HCT116 (cell line): ENCODE data around the gene UGT2B7. TPM values are rescaled to one million over a fixed set of nuclear protein-coding genes. Genes with fewer than 3 reads are reported as not detected.

Experiments
- ATAC-seq: fragments of 200-7000 bp; cut with Tn5 transposase; 2 replicates; pipeline ENCODE4 v1.9.1; 2020; ENCODE audit warnings: mild to moderate bottlenecking, moderate library complexity
- BruUV-seq: library from RNA; stranded (reverse); fragments of 400-500 nt; replicated peaks from 2 replicates; lab custom pipeline; 2021; lab: Mats Ljungman, UMichigan
- CTCF ChIA-PET: fragments of 300-600 bp; sonication (Branson Sonifier 250); formaldehyde crosslinking; loops from one replicate; lab custom pipeline; 2021; ENCODE audit warnings: antibody characterized with exemption; lab: Charles Lee
- POLR2A ChIA-PET: fragments of 300-600, 350-600 bp; sonication (Branson Sonifier 250); formaldehyde crosslinking; loops from one replicate; lab custom pipeline; 2021; ENCODE audit warnings: antibody characterized with exemption; lab: Charles Lee
- RAD21 ChIA-PET, 2 experiments: fragments of 300-600 bp; sonication (Branson Sonifier 250); formaldehyde crosslinking; loops; one replicate each; lab custom pipeline; 2023; ENCODE audit warnings: low total read pairs in 2 of 2; ENCODE audit not compliant: uncharacterized antibody in 2 of 2, unreplicated experiment in 2 of 2, low non-redundant PET in 1 of 2; lab: Charles Lee
- DNase-seq: peaks from one replicate; pipeline ENCODE4 v3.0.0-alpha.2; 2010; ENCODE audit warnings: low read depth, low spot score
- H2AFZ ChIP-seq: fragments of 200-600 bp; shearing (Covaris generic), sonication (generic); 2 replicates; pipeline ENCODE4 v1.6.1; 2017; ENCODE audit warnings: low read depth, mixed run types, mixed read lengths, antibody characterized with exemption, low read length; ENCODE audit not compliant: poor library complexity, severe bottlenecking
- H3K27ac ChIP-seq: 2 replicates; pipeline ENCODE4 v1.5.1; 2012; ENCODE audit warnings: low read depth, low read length
- H3K27me3 ChIP-seq: fragments of 200-600 bp; sonication (generic); 2 replicates; pipeline ENCODE4 v1.6.1; 2016; ENCODE audit warnings: mixed run types, low read length, mixed read lengths; ENCODE audit not compliant: insufficient read depth
- H3K36me3 ChIP-seq, 2 experiments: fragments of 200-500 bp in 1 of 2; fragments of 200-600 bp in 1 of 2; sonication (Bioruptor generic) in 1 of 2; sonication (generic) in 1 of 2; 2 replicates each; pipeline versions ENCODE4 v1.5.1 to v1.6.1; 2014 to 2016; ENCODE audit warnings: low read length in 2 of 2, inconsistent platforms in 1 of 2, mixed read lengths in 1 of 2, mixed run types in 1 of 2; ENCODE audit not compliant: insufficient read depth in 2 of 2, control insufficient read depth in 1 of 2
- H3K4me1 ChIP-seq, 2 experiments: fragments of 200-600 bp in 1 of 2; sonication (generic) in 1 of 2; 2 replicates each; pipeline versions ENCODE4 v1.5.1 to v1.6.1; 2012 to 2017; ENCODE audit warnings: low read length in 2 of 2, inconsistent platforms in 1 of 2, mild to moderate bottlenecking in 1 of 2, mixed read lengths in 1 of 2, mixed run types in 1 of 2, moderate library complexity in 1 of 2; ENCODE audit not compliant: insufficient read depth in 2 of 2, control insufficient read depth in 1 of 2
- H3K4me2 ChIP-seq: fragments of 200-600 bp; sonication (generic); 2 replicates; pipeline ENCODE4 v1.6.1; 2017; ENCODE audit warnings: mixed run types, low read length, mixed read lengths
- H3K4me3 ChIP-seq, 2 experiments: fragments of 200-600 bp in 1 of 2; sonication (generic) in 1 of 2; replicated peaks in 1 of 2; 2 replicates each; pipeline ENCODE4 v1.5.1; 2011 to 2016; ENCODE audit warnings: low read length in 2 of 2, control low read depth in 1 of 2, low read depth in 1 of 2, mild to moderate bottlenecking in 1 of 2, mixed read lengths in 1 of 2, mixed run types in 1 of 2
- H3K79me2 ChIP-seq: fragments of 200-600 bp; sonication (generic); 2 replicates; pipeline ENCODE4 v1.6.1; 2017; ENCODE audit warnings: mild to moderate bottlenecking, mixed run types, low read length, moderate library complexity, mixed read lengths; ENCODE audit not compliant: insufficient read depth
- H3K9ac ChIP-seq: fragments of 200-600 bp; sonication (generic); 2 replicates; pipeline ENCODE4 v1.6.1; 2016; ENCODE audit warnings: low read length, mixed read lengths
- H3K9me2 ChIP-seq: fragments of 200-600 bp; sonication (generic), shearing (Covaris generic); 2 replicates; pipeline ENCODE4 v1.6.1; 2017; ENCODE audit warnings: mixed run types, mild to moderate bottlenecking, moderate library complexity; ENCODE audit not compliant: insufficient read depth
- H3K9me3 ChIP-seq, 2 experiments: fragments of 200-500 bp in 1 of 2; fragments of 200-600 bp in 1 of 2; sonication (Bioruptor generic) in 1 of 2; sonication (generic) in 1 of 2; 2 replicates each; pipeline ENCODE4 v1.6.1; 2014 to 2017; ENCODE audit warnings: low read length in 2 of 2, mixed read lengths in 2 of 2, inconsistent platforms in 1 of 2, low read depth in 1 of 2, mild to moderate bottlenecking in 1 of 2, mixed run types in 1 of 2, moderate library complexity in 1 of 2; ENCODE audit not compliant: control insufficient read depth in 1 of 2, insufficient read depth in 1 of 2
- H4K20me1 ChIP-seq: fragments of 200-600 bp; sonication (generic), shearing (Covaris generic); 2 replicates; pipeline ENCODE4 v1.6.1; 2017; ENCODE audit warnings: mixed run types, mild to moderate bottlenecking, moderate library complexity; ENCODE audit not compliant: insufficient read depth
- CBX3 ChIP-seq: IDR thresholded peaks from 2 replicates; pipeline ENCODE4 v1.6.1; 2012; ENCODE audit warnings: low read depth
- CEBPB ChIP-seq: IDR thresholded peaks from 2 replicates; pipeline ENCODE4 v1.6.1; 2012; ENCODE audit warnings: low read depth
- EGR1 ChIP-seq: IDR thresholded peaks from 2 replicates; pipeline ENCODE4 v1.6.1; 2012; ENCODE audit warnings: low read depth
- ELF1 ChIP-seq: IDR thresholded peaks from 2 replicates; pipeline ENCODE4 v1.6.1; 2012; ENCODE audit warnings: low read depth, borderline replicate concordance
- EZH2 ChIP-seq: fragments of 200-600 bp; sonication (generic); IDR thresholded peaks from 2 replicates; pipeline ENCODE4 v1.6.1; 2017; ENCODE audit warnings: antibody characterized with exemption, mixed run types
- EZH2phosphoT487 ChIP-seq: fragments of 200-600 bp; IDR thresholded peaks from 2 replicates; pipeline ENCODE4 v1.6.1; 2018; ENCODE audit warnings: antibody characterized with exemption, borderline replicate concordance
- POLR2A ChIP-seq: IDR thresholded peaks from 2 replicates; pipeline ENCODE4 v1.7.0; 2011; ENCODE audit warnings: borderline replicate concordance; ENCODE audit not compliant: insufficient read depth, insufficient read length; ENCODE audit errors: extremely low read depth
- POLR2AphosphoS5 ChIP-seq: IDR thresholded peaks from 2 replicates; pipeline ENCODE4 v1.6.1; 2011; ENCODE audit warnings: mild to moderate bottlenecking, low read depth, low read length, moderate library complexity
- SIN3A ChIP-seq: IDR thresholded peaks from 2 replicates; pipeline ENCODE4 v1.6.1; 2012; ENCODE audit warnings: low read depth
- SP1 ChIP-seq: IDR thresholded peaks from 2 replicates; pipeline ENCODE4 v1.6.1; 2012; ENCODE audit warnings: low read depth
- SRF ChIP-seq: IDR thresholded peaks from 2 replicates; pipeline ENCODE4 v1.6.1; 2012; ENCODE audit warnings: low read depth
- TCF7L2 ChIP-seq: IDR thresholded peaks from 2 replicates; pipeline ENCODE4 v1.7.0; 2011; ENCODE audit warnings: borderline replicate concordance, inconsistent platforms; ENCODE audit not compliant: insufficient read depth, insufficient read length; ENCODE audit errors: extremely low read depth
- YY1 ChIP-seq: IDR thresholded peaks from 2 replicates; pipeline ENCODE4 v1.6.1; 2011; ENCODE audit warnings: low read length, low read depth, moderate library complexity, mild to moderate bottlenecking; ENCODE audit not compliant: insufficient replicate concordance; ENCODE audit errors: extremely low read depth
- ZFX ChIP-seq: fragments of 450-650 bp; IDR thresholded peaks from 2 replicates; pipeline ENCODE4 v1.6.1; 2017
- ZNF274 ChIP-seq: fragments of 200-500 bp; sonication (Bioruptor generic); IDR thresholded peaks from 2 replicates; pipeline ENCODE4 v1.6.1; 2014; ENCODE audit warnings: mild to moderate bottlenecking, low read depth, low read length, inconsistent platforms
- intact Hi-C: fragments of 100-400 bp; cut with micrococcal nuclease; formaldehyde crosslinking; loops from 2 replicates; pipeline ENCODE4 v1.10.0; 2022
- total RNA-seq: library from RNA; stranded (reverse); gene quantifications from one replicate; pipeline ENCODE4 v1.2.1, GENCODE V29; 2021; ENCODE audit not compliant: unreplicated experiment
- TF ChIP-seq, protein P1 (sequence below): IDR thresholded peaks from 2 replicates; pipeline ENCODE4 v1.6.1; 2012; ENCODE audit warnings: low read depth
- TF ChIP-seq, protein P2 (sequence below), 3 experiments: fragments of 200-600 bp in 1 of 3; sonication (generic) in 1 of 3; IDR thresholded peaks in 2 of 3; conservative IDR thresholded peaks in 1 of 3; 2 replicates each; pipeline ENCODE4 v1.5.1; 2012 to 2017; ENCODE audit warnings: low read depth in 2 of 3, low read length in 2 of 3, antibody characterized with exemption in 1 of 3, borderline replicate concordance in 1 of 3, control low read depth in 1 of 3, mild to moderate bottlenecking in 1 of 3, mixed read lengths in 1 of 3, mixed run types in 1 of 3, moderate library complexity in 1 of 3; ENCODE audit not compliant: insufficient read depth in 1 of 3

Gene UGT2B7
- total RNA-seq, 1 experiment from 2014 or later: not detected

DNA sequence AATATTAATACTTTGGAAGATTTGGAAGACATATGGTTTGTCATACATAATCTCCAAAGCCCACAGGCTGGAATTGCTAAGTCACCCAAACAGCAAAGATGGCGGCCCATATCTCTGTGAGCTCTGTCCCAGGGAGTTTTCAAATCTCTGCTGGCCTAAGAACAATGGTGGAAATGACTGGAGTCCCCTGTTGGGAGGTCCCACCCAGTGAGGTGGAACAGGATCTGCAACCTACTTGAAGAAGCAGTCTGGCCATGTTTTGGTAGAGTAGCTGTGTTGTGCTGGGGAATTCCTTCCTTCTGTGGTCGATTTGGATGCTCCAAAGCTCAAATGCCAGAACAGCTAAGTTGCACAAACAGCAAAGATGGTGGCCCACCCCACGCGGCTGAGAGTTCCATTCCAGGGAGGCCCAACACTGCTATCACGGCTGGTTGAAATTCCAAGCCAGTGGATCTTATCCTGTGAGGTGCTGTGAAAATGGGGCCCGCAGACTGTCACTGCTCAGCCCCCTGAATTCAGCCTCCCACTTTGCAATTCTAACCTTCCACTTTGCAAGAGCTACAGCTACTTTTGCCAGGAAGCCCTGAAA, 3.2 kb upstream of the UGT2B7 start:
- DNase-seq: no peak
- ChIA-PET POLR2A (no interaction called here), RAD21 (no interaction called here), CTCF (no interaction called here)
- H3K79me2 ChIP-seq: no peaks in the 10 kb centered on the region
- no peak overlapping the region for H3K27ac ChIP-seq
- no TSS peak for BruUV-seq
- no peak for TF ChIP-seq EGR1
- no peak overlapping the region for H3K4me2 ChIP-seq
- H3K9me2 ChIP-seq: no peaks in the 10 kb centered on the region
- intact Hi-C loops: no loop called here
- no peaks in the 10 kb centered on the region for H3K27me3 ChIP-seq
- H3K9ac ChIP-seq: no peak overlapping the region
- no peaks in the 10 kb centered on the region for H3K36me3 ChIP-seq
- no peak overlapping the region for H2AFZ ChIP-seq
- no peaks in the 10 kb centered on the region for H4K20me1 ChIP-seq
- no peaks in the 10 kb centered on the region for H3K4me1 ChIP-seq
- no peaks in the 10 kb centered on the region for H3K9me3 ChIP-seq
- ATAC-seq: no peak
- no peak overlapping the region for H3K4me3 ChIP-seq

DNA sequence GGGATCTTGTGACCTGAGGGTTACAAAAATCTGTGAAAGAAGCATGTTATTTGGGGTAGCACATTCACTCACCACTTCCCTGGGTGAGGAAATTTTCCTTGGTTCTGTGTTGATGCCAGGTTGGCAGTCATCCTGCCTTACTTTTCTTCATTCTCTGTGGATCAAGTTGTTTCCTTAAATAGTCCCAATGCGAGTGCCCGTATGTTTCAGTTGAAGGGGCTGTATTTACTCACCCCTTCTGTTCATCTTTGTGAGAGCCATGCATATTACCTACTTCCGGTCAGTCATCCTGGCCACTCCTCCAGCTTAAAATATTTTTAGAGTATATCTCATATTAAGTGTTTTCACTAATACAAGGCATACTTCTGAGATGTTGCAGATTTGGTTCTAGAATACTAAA, 2.6 kb upstream of the UGT2B7 start:
- no peaks in the 10 kb centered on the region for H3K36me3 ChIP-seq
- BruUV-seq: no TSS peak
- H4K20me1 ChIP-seq: no peaks in the 10 kb centered on the region
- H3K9ac ChIP-seq: no peak overlapping the region
- H2AFZ ChIP-seq: no peak overlapping the region
- RAD21 ChIA-PET: no interaction called here
- intact Hi-C loops: no loop called here
- no peaks in the 10 kb centered on the region for H3K79me2 ChIP-seq
- H3K9me3 ChIP-seq: no peaks in the 10 kb centered on the region
- DNase-seq (no peak), ATAC-seq (no peak)
- H3K4me3 ChIP-seq: no peak overlapping the region
- no peaks in the 10 kb centered on the region for H3K27me3 ChIP-seq
- CTCF ChIA-PET: no interaction called here
- no peak overlapping the region for H3K4me2 ChIP-seq
- POLR2A ChIA-PET: no interaction called here
- H3K27ac ChIP-seq: no peak overlapping the region
- no peaks in the 10 kb centered on the region for H3K4me1 ChIP-seq
- H3K9me2 ChIP-seq: no peaks in the 10 kb centered on the region
- TF ChIP-seq EGR1 (no peak), CBX3 (no peak), ELF1 (no peak), POLR2A (no peak), CEBPB (no peak), SIN3A (no peak), ZFX (no peak), EZH2phosphoT487 (no peak), TCF7L2 (no peak), SP1 (no peak), SRF (no peak), YY1 (no peak), POLR2AphosphoS5 (no peak), EZH2 (no peak), ZNF274 (no peak)
- TF ChIP-seq, protein P1, sequence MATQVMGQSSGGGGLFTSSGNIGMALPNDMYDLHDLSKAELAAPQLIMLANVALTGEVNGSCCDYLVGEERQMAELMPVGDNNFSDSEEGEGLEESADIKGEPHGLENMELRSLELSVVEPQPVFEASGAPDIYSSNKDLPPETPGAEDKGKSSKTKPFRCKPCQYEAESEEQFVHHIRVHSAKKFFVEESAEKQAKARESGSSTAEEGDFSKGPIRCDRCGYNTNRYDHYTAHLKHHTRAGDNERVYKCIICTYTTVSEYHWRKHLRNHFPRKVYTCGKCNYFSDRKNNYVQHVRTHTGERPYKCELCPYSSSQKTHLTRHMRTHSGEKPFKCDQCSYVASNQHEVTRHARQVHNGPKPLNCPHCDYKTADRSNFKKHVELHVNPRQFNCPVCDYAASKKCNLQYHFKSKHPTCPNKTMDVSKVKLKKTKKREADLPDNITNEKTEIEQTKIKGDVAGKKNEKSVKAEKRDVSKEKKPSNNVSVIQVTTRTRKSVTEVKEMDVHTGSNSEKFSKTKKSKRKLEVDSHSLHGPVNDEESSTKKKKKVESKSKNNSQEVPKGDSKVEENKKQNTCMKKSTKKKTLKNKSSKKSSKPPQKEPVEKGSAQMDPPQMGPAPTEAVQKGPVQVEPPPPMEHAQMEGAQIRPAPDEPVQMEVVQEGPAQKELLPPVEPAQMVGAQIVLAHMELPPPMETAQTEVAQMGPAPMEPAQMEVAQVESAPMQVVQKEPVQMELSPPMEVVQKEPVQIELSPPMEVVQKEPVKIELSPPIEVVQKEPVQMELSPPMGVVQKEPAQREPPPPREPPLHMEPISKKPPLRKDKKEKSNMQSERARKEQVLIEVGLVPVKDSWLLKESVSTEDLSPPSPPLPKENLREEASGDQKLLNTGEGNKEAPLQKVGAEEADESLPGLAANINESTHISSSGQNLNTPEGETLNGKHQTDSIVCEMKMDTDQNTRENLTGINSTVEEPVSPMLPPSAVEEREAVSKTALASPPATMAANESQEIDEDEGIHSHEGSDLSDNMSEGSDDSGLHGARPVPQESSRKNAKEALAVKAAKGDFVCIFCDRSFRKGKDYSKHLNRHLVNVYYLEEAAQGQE: no peak
- TF ChIP-seq, protein P2, sequence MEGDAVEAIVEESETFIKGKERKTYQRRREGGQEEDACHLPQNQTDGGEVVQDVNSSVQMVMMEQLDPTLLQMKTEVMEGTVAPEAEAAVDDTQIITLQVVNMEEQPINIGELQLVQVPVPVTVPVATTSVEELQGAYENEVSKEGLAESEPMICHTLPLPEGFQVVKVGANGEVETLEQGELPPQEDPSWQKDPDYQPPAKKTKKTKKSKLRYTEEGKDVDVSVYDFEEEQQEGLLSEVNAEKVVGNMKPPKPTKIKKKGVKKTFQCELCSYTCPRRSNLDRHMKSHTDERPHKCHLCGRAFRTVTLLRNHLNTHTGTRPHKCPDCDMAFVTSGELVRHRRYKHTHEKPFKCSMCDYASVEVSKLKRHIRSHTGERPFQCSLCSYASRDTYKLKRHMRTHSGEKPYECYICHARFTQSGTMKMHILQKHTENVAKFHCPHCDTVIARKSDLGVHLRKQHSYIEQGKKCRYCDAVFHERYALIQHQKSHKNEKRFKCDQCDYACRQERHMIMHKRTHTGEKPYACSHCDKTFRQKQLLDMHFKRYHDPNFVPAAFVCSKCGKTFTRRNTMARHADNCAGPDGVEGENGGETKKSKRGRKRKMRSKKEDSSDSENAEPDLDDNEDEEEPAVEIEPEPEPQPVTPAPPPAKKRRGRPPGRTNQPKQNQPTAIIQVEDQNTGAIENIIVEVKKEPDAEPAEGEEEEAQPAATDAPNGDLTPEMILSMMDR (IDR thresholded peaks at IDR 0.05 in 2 of 3, conservative IDR thresholded peaks at IDR 0.05 in 1 of 3; ENCODE audit: borderline replicate concordance in 1 of 3, insufficient read depth in 1 of 3, low read depth in 2 of 3, low read length in 2 of 3): no peak
